Activated naive CD4-positive, alpha-beta T cell treated with anti-CD3 and anti-CD28 coated beads, Interleukin-2, amount 50 U/mL, for 16 hours (primary cell): ENCODE measurements around the gene FKBP14.

Experiments
- DNase-seq: peaks from one replicate; pipeline ENCODE4 v3.0.0-alpha.2; 2020

FKBP14 gene, protein sequence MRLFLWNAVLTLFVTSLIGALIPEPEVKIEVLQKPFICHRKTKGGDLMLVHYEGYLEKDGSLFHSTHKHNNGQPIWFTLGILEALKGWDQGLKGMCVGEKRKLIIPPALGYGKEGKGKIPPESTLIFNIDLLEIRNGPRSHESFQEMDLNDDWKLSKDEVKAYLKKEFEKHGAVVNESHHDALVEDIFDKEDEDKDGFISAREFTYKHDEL

DNA sequence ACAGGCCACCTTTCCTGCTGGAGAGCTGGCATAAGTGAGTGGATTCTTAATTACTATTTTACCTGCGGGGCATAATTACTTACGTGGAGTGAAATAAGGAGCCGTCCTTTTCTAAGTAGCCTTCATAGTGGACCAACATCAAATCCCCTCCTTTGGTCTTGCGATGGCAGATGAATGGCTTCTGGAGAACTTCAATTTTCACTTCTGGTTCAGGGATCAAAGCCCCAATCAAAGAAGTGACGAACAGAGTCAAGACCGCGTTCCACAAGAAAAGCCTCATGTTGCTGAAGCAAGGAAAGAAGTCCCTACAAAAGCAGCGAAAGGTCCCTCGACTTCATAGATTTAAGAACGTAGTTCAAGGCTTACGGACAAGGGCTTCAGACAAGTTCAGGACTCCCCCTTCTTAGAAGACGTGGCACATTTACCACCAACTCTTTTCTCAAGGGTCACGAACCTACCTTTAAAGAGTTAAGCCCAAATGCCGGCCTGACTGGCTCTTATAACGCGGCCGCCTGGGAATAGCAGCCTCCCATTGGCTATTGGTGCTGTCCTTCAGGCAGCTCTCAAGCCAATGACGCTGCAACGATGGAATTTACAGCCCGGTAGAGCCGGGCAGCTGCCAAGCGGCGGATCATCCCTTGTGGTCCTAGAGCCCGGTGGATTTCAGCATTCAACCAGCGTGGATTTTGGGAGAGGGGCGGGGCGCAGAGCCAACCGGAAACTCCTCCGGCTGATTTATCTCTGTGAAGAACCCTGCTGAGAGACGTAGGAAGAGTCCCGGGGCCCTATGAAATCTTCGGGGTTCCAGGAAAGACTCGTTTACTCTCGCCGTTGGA, at the start of gene FKBP14:
FKBP14 (minus strand) TSS at position 474 of the 836 bp plus-strand sequence; CDS start at position 280, 194 bp downstream.
- peak; percentile 92 for DNase-seq

DNA sequence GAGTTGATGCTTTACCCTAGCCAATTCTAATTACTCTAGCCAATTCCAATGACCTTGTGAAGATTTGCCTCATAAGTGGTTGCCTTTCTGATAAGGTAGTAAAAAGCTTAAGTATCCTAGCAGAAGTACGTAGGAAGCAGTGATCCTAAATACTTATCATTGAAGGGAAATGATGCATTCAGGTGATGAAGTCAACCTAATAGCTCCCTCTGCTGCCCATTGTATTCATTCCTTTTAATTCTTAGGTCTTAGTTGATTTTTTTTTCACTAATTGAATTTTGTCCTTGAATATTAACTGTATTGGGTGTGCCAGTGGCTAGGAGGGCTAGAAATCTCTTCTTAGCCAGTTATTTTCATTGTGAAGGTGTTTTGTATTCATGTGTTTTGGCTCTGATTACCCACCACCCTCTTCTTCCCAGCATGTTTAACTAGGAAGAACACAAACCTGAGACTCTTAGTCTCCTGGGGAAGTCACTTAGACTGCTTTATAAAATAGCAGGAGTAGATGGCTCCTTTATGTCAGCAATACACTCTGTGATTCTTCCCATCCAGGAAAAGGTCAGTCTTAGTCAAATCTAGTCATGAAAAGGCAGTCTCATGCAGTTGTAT, 48.0 kb upstream of the FKBP14 start:
- no peak for DNase-seq

DNA sequence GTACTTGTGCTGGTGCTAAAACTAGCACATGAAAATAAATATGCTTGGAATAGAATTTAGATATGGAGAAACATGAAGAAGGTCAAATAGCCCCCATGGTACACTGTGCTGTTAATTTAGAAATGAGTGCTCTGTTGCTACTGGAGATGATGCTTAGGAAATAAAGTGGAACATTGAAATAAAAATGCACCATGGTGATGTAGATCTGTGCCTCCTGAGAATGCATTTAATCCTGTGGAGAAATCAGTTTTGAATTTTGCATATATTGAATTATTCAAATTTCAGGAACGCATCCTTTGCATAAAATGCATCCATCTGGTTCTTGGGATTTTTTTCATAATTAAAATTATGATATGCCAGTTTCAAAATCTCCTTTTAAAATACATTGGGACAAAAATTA, 46.2 kb upstream of the FKBP14 start:
- DNase-seq = no peak

DNA sequence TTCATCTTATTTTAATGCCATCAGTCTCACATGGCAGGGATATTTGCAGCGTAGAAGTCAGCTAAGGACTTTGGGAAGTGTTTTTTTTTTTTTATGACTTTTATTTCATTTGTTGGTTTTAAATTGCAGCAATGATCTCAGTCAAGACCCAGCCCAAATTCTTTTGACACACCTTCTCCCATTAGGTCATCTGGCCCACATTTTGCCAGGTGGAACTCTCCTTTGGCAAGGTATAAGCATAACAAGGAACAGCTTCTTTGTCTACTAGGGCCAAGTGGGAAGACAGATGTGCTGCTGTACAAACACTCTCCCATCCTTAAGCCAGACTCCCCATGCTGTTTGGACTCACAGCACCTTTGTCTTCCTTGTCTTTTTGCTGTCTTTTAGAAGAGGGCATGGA, 43.5 kb upstream of the FKBP14 start:
- no peak for DNase-seq

DNA sequence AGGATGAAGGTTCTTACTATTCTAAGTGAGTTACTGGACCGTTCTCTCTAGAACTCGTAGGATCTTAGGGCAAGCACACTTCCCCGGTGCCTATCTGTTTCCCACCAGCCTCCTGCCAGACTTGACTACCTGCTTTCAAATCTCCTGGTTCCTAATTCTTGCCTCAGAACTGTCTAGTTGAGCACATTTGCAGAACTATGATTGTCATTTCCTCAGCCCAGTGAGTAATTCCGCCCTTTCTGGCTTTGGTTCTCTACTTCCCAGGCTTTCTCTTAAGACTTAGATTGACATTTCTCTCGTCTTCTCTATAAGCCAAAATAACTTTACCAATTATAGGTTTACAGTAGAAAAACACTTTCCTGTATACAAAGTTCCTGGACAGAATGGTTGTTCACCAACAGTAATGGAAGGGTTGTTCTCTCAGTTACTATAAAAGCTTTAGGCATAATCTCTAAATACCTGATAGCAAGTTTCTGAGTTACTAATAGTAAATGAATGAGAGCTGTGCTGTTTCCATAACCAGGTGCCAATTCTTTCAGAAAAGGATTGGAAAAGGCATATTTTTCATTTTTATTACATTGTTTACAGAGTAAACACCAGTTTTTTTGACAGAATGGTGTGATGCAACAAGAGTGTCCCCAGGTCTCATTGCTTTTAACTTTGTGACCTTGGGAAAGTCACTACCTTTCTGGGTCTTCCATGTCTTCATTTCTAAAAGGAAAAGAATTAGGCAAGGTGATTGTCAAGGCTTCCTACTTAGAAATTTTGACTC, 42.8 kb upstream of the FKBP14 start:
- no peak for DNase-seq

DNA sequence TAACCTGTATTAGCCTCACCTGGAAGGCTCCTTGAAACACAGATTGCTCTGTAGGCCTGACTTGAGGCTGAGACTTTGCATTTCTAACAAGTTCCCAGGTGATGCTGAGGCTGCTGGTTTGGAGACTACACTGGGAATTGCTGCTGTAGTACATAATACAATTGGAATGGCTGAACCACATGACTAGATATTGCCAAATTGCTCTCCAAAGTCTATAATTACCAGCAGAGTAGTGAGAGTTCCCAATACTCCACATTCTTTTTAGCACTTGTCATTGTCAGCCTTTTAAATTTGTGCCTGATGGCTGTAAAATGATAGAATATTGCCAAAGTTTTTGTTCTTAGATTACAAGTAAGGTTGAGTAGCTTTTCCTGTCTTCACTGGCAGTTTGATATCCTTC, 41.6 kb upstream of the FKBP14 start:
- DNase-seq = no peak

DNA sequence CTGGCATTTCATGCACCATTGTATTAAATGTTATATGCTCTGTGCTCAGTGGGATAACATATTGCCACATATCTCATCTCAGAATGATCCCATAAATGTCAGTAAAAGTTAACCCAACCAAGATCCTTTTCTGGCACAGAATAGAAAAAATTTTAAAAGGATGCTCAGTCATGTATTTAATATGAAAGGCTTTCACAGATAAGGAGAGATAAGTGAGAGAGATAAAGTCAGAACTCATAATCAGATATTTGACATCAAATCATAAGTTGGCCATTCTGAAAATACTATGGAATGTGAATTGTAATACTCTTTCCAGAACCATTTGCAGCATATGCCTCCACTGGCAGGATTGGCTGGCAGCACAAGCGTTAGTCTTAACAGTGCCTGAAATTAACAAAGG, 40.2 kb upstream of the FKBP14 start:
- no peak for DNase-seq

DNA sequence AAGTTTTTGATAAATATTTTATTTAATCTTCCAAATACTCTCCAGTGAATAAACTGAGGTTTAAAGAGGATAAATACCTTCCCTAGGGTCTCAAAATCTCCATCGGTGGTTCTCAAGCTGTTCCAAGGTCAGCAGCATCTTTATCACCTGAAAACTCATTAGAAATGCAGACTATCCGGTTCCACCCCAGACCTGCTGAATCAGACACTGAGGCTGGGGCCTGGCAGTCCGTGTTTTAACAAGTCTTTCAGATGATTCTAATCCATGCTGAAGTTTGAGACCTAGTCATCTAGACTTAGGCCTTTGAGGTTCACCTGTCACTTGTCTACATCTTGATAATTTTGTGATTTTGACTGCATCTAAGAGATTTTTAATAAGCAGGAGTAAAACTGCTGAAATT, 39.2 kb upstream of the FKBP14 start:
- DNase-seq = no peak

DNA sequence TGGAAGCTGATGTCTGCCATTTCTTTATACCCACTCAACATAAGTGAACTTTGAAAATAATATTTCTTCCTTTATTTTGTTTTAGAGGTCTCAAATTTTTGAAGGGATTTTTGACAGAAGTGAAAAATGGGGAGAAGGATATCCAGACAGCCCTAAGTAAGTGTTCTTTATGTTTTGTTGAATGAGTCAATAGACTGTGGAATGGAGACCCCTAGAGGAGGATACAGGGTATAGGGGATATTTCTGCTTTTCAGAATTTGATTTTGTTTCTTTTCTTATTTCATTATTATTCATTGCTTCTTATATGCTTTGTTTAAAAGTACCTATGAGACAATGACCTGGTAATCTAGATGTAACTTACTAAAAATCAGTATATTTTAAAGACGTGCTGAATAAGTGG, 36.1 kb upstream of the FKBP14 start:
- DNase-seq = no peak

DNA sequence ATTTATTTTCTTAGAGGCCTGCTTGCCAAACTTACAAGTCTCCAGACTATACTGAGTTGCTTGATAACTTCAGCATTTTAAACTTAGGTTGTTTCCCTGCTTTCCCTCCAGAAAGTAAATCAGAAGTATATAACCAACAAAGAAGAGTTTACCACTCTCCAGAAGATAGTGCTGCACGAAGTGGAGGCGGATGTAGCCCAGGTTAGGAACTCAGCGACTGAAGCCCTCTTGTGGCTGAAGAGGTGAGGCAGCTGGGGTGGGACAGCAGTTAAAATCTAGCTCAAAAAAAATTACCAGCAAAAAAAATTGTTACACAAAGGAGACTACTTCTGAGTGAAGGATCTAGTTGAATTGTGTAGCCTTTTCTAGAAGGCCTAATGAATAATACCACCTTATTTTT, 35.3 kb upstream of the FKBP14 start:
- peak; percentile 44 for DNase-seq

DNA sequence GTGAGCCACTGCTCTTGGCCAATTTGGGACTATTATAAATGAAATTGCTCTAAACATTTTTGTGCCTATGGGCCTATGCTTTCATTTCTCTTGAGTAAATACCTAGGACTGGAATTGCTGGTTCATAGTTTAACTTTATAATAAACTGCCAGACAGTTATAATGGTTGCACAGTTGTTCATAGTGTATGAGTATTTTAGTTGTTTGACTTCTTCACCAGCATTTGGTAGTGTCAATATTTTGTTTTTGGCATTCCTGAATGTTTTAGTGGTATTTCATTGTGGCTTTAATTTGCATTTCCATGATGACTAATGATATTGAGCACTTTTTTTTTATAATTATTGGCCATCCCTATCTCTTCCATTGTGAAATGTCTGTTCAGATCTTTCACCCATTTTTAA, 31.2 kb upstream of the FKBP14 start:
- no peak for DNase-seq

DNA sequence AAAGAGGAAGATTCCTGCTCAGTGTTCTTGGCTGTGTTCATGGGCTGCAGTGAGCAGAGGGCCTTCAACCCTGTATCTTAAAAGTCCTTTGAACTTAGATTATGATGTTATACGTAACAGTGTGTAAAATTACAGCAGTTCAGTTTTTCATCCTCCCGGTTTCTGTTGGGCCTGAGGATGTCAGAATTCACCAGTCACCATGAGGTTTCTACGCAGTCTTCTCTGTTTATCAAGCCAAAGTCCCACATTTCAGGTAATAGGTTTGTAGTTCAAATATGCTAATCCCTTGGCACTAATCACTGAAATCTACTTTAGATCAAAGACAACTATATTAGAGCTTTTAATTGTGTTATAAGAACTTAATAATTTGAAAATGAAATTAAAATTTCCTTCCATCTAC, 26.6 kb upstream of the FKBP14 start:
- no peak for DNase-seq

DNA sequence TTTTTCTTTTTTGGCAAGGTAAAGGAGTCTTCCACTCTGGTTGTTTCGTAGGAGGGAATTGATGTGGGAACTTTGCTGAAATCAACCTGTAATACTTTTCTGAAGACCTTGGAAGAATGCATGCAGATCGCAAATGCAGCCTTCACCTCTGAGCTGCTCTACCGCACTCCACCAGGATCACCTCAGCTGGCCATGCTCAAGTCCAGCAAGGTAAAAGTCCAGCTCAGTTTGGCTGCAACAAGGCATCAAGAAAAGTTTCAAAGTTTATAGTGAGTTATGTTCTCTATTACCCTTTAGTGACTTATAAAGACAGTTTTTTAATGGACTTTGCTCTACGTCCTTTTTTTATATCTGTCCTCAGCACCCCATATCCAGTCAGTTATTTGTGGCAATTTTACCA, 22.7 kb upstream of the FKBP14 start:
- no peak for DNase-seq

DNA sequence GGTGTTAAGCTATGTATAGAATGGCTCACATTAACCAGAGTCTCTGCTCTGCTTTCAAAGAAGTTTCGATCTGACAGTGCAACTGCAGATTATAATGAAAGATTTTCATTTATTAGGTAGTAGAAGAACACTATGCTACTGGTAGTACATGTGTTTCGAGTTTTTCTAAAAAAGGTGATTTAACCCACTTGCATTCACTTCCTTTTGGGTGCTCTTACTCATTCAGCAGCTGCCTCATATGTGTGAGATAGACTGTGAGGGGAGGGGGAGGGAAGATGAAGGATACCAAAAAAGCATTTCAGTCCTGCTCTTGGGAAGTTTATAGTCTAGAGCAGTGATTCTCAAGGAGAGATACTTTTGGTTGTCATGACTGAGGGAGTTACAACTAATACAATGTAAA, 22.1 kb upstream of the FKBP14 start:
- DNase-seq = no peak

DNA sequence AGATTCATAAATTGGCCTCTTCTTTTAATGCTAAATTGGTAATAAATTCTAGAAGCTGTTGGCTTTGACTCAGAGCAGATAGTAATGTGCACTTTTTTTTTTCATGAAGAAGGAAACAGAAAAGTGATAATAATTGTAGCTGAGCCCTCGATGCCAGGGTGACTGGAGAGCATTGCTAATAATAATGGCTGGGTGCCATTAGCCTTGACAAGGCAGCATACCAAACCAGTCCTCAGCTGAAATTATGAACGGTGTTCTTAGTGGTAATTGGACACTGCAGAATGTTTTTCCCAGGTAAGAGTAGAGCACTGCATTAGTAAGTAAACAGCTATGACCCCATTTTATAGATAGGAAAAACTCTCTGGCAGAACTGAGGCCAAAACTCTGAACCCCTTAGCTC, 20.6 kb upstream of the FKBP14 start:
- DNase-seq = no peak

DNA sequence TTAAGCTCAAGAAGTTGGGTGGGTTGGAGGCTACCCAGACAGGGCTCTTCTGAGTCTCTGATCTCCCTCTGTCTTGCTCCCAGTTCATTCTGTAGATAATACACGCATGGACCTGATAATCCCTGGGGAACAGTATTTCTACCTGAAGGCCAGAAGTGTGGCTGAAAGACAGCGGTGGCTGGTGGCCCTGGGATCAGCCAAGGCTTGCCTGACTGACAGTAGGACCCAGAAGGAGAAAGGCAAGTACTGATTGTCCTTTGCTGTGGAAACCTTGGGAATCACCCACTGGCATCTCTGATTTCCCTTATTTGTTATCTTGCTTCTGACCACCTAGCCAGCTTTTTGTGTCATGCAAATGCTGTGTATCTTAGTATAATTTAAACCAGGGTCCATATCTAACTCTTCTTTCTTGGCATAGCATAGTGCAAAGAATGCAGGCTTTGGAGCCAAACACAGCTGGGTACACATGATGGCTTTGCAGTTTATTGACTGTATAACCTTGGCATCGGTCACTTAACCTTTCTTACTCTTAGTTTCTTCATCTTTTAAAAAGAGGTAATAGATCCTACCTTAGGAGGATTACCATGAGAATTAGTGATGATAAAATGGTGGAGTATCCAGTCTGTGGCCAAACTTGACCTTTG, 19.7 kb upstream of the FKBP14 start:
- no peak for DNase-seq

DNA sequence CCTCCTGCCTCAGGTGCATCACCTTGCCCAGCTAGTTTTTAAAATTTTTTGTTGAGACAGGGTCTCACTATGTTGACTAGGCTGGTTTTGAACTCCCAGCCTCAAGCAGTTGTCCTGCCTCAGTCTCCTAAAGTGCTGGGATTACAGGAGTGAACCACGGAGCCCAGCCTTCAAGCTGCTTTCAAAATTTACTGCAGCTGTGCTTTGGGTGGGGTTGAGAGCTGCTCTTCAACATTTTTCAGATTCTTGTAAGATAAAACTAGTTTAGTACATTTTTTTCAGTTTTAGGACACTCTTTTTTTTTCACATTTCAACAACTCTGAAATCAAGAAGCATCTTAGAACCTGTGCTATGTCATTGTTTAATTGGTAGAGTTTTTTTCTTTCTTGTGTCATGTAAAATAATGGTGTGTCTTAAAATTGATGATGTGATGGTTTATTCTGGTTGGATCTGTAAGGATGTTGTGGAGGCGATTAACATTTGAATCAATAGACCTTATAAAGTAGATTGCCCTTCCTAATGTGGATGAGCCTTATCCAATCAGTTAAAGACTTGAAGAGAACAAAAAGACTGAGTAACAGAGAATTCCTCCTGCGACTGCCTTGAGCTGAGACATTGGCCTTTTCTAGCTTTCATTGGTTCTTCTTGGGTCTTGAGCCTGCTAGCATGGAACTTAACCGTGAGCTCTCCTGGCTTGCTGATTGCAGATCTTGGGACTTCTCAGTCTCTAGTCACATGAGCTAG, 15.2 kb upstream of the FKBP14 start:
- no peak for DNase-seq

DNA sequence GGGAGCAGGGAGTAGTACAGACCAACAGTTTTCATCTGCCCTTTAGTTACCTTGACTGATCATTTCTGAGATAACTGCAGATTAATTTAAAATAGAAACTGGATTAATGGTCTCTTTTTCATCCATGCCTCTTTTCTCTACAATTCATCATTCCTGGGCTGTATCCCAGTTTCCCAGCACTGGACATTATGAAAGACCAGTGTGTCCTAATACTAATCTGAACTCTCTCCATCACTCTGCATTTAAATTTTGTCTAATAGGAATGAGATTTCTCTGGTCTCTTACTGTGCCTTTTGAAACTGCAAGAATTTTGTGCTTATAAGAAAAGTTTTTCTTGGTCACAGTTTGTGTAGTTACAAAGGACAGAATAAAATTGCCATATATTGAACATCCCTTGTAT, 14.4 kb upstream of the FKBP14 start:
- DNase-seq = no peak

DNA sequence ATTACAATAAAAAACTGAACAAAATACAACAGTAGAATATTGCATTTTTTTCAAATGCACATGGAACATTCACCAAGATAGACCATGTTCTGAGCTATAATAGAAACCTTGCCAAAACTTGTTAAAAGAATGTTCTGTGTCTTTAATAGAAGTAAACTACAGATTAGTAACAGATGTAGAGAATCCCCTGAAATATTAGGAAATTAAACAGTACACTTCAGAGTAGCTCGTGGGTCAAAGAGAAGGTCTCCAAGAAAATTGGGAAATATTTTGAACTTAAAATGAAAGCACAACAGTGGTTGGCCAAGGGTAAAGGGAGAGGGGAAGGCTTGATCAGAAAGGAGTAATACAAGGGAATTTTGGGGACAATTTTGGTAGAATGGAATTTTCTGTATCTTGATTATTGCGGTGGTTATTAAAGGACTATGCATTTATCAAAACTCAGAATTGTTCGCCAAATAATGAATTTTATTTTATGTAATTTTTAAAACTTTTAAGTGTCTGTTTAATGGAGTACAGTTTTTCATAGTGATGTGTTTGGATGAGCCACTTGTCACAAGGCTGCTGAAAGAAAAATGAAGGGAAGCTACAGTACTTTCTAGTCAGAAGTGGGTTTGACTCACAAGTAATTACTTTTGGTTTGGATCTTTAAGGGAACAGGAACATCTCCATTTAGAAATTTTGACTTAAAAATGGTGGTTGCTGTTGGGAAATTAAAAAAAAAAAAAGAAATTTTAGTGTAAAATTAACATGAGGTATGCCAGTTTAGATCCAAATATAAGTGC, 11.9 kb upstream of the FKBP14 start:
- DNase-seq = no peak

DNA sequence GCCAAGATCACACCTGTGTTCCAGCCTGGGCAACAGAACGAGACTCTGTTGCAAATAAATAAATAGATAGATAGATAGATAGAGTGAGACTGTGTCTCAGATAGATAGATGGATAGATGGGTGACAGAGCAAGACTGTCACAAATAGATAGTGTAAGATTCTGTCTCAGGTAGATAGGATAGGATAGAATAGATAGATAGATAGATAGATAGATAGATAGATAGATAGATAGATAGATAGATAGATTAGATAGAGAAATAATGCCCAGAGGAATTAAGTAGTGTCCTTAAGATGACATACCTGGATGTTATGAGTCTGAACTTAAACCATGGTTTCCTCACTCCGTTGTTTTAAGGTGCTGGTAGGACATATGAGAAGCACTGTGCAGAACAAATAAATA, 9.7 kb upstream of the FKBP14 start:
- DNase-seq = no peak

DNA sequence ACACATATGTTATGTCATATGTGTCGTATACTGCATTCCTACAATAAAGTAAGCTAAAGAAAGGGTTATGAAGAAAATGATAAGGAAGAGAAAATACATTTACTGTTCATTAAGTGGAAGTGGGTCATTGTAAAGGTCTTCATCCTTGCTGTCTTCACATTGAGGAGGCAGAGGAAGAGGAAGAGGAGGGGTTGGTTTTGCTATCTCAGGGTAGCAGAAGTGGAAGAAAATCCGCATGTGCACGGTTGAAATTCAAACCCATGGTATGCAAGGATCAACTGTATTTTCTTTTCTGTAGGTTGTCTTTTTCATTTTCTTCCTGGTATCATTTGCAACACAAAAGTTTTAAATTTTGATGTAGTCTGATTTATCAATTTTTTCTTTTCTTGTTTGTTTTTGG, 8.0 kb upstream of the FKBP14 start:
- DNase-seq = no peak
